IMR-90 (cell line): Measurements from ENCODE around the gene OTOGL. TPM values are rescaled to one million over a fixed set of nuclear protein-coding genes. Genes with fewer than 3 reads are reported as not detected.
A peak's percentile ranks its signal among the peaks of the same experiment; 100 is the strongest.

Source experiments
- ATAC-seq: fragments of 200-7000 bp; cut with Tn5 transposase; 2 replicates; pipeline ENCODE4 v1.9.1; 2020; ENCODE audit warnings: low read depth, mild to moderate bottlenecking, moderate library complexity
- BruUV-seq: library from RNA; stranded (reverse); fragments of 400-500 nt; replicated peaks from 2 replicates; lab custom pipeline; 2021; lab: Mats Ljungman, UMichigan
- CTCF ChIA-PET: fragments of 300-600 bp; formaldehyde crosslinking; extraction: SDS; loops from one replicate; lab custom pipeline; 2021; ENCODE audit warnings: antibody characterized with exemption; lab: Yijun Ruan, JAX
- POLR2A ChIA-PET: fragments of 300-600 bp; sonication (Branson Sonifier 250); formaldehyde crosslinking; loops from one replicate; lab custom pipeline; 2022; ENCODE audit warnings: antibody characterized with exemption; ENCODE audit not compliant: unreplicated experiment; lab: Charles Lee
- DNase-seq: peaks from one replicate; pipeline ENCODE4 v3.0.0; 2013
- H2AFZ ChIP-seq: replicated peaks from 2 replicates; pipeline ENCODE3; 2013; ENCODE audit warnings: low read length, mild to moderate bottlenecking; ENCODE audit not compliant: poor library complexity
- H2AK5ac ChIP-seq: 2 replicates; pipeline ENCODE4 v1.6.1; 2013; ENCODE audit warnings: low read depth, low read length, inconsistent platforms
- H2AK9ac ChIP-seq: replicated peaks from 2 replicates; pipeline ENCODE3; 2013; ENCODE audit warnings: mild to moderate bottlenecking, low read depth, low read length, moderate library complexity; ENCODE audit not compliant: poor library complexity
- H2BK120ac ChIP-seq: 2 replicates; pipeline ENCODE4 v1.6.1; 2013; ENCODE audit warnings: low read depth, low read length, inconsistent platforms
- H2BK15ac ChIP-seq: 3 replicates; pipeline ENCODE4 v1.6.1; 2013; ENCODE audit warnings: low read depth, low read length, inconsistent platforms
- H2BK20ac ChIP-seq: 2 replicates; pipeline ENCODE4 v1.6.1; 2013; ENCODE audit warnings: low read depth, mild to moderate bottlenecking, inconsistent platforms, low read length, moderate library complexity
- H2BK5ac ChIP-seq: 2 replicates; pipeline ENCODE4 v1.6.1; 2013; ENCODE audit warnings: mild to moderate bottlenecking, low read depth, low read length, inconsistent platforms; ENCODE audit not compliant: poor library complexity, severe bottlenecking
- H3K14ac ChIP-seq: replicated peaks from 2 replicates; pipeline ENCODE4 v1.6.1; 2013; ENCODE audit warnings: low read depth, low read length, inconsistent platforms
- H3K18ac ChIP-seq: 2 replicates; pipeline ENCODE4 v1.6.1; 2013; ENCODE audit warnings: low read depth, low read length, control low read depth
- H3K23ac ChIP-seq: 2 replicates; pipeline ENCODE4 v1.6.1; 2013; ENCODE audit warnings: low read depth, low read length, inconsistent platforms
- H3K27ac ChIP-seq: 2 replicates; pipeline ENCODE4 v1.5.1; 2013; ENCODE audit warnings: mild to moderate bottlenecking, control low read depth, low read length; ENCODE audit not compliant: insufficient read depth
- H3K27me3 ChIP-seq: 2 replicates; pipeline ENCODE4 v1.6.1; 2013; ENCODE audit warnings: low read length; ENCODE audit not compliant: control insufficient read depth, insufficient read depth
- H3K36me3 ChIP-seq: 2 replicates; pipeline ENCODE4 v1.6.1; 2013; ENCODE audit warnings: low read length, mixed read lengths; ENCODE audit not compliant: control insufficient read depth, insufficient read depth
- H3K4ac ChIP-seq: 2 replicates; pipeline ENCODE4 v1.6.1; 2013; ENCODE audit warnings: low read depth, low read length, inconsistent platforms
- H3K4me1 ChIP-seq: 2 replicates; pipeline ENCODE4 v1.6.1; 2013; ENCODE audit warnings: low read length, mixed read lengths; ENCODE audit not compliant: control insufficient read depth, insufficient read depth
- H3K4me2 ChIP-seq: 2 replicates; pipeline ENCODE4 v1.6.1; 2013; ENCODE audit warnings: low read depth, mild to moderate bottlenecking, control low read depth, low read length, moderate library complexity
- H3K4me3 ChIP-seq: 2 replicates; pipeline ENCODE4 v1.5.1; 2013; ENCODE audit warnings: low read depth, mild to moderate bottlenecking, control low read depth, low read length, moderate library complexity; ENCODE audit not compliant: insufficient read depth
- H3K56ac ChIP-seq: 2 replicates; pipeline ENCODE4 v1.6.1; 2013; ENCODE audit warnings: low read length, inconsistent platforms; ENCODE audit not compliant: insufficient read depth; ENCODE audit errors: extremely low read depth
- H3K79me1 ChIP-seq, 2 experiments: 2 replicates each; pipeline ENCODE4 v1.6.1; 2013; ENCODE audit warnings: low read length in 2 of 2, inconsistent platforms in 1 of 2, low read depth in 1 of 2
- H3K9ac ChIP-seq: 2 replicates; pipeline ENCODE4 v1.6.1; 2013; ENCODE audit warnings: low read depth, low read length, control low read depth
- H3K9me1 ChIP-seq: 2 replicates; pipeline ENCODE4 v1.6.1; 2013; ENCODE audit warnings: low read length, inconsistent platforms; ENCODE audit not compliant: insufficient read depth
- H3K9me3 ChIP-seq: 2 replicates; pipeline ENCODE4 v1.6.1; 2013; ENCODE audit warnings: low read length; ENCODE audit not compliant: control insufficient read depth, insufficient read depth
- H4K20me1 ChIP-seq: 2 replicates; pipeline ENCODE4 v1.6.1; 2013; ENCODE audit warnings: low read length, inconsistent platforms; ENCODE audit not compliant: insufficient read depth
- H4K5ac ChIP-seq: 2 replicates; pipeline ENCODE4 v1.6.1; 2013; ENCODE audit warnings: mild to moderate bottlenecking, low read depth, low read length, control low read depth
- H4K8ac ChIP-seq, 2 experiments: 2 replicates each; pipeline ENCODE4 v1.6.1; 2013; ENCODE audit warnings: low read depth in 2 of 2, low read length in 2 of 2, control low read depth in 1 of 2, inconsistent platforms in 1 of 2
- H4K91ac ChIP-seq: 2 replicates; pipeline ENCODE4 v1.6.1; 2013; ENCODE audit warnings: low read depth, low read length, inconsistent platforms; ENCODE audit not compliant: insufficient read depth
- BHLHE40 ChIP-seq: fragments of 150-350 bp; IDR thresholded peaks from 2 replicates; pipeline ENCODE4 v1.6.1; 2016; ENCODE audit warnings: mild to moderate bottlenecking, low read depth, low read length
- CEBPB ChIP-seq: IDR thresholded peaks from 2 replicates; pipeline ENCODE4 v1.6.1; 2012; ENCODE audit warnings: low read depth, low read length, improper control_type of control experiment
- CHD1 ChIP-seq: IDR thresholded peaks from 2 replicates; pipeline ENCODE4 v1.6.1; 2012; ENCODE audit warnings: low read depth, low read length, improper control_type of control experiment
- CTCF ChIP-seq: conservative IDR thresholded peaks from 2 replicates; pipeline ENCODE4 v1.5.1; 2012; ENCODE audit warnings: mild to moderate bottlenecking, low read depth, low read length, improper control_type of control experiment
- ELK1 ChIP-seq: fragments of 150-350 bp; IDR thresholded peaks from 2 replicates; pipeline ENCODE4 v1.6.1; 2016; ENCODE audit warnings: low read depth, mild to moderate bottlenecking, low read length, moderate library complexity, borderline replicate concordance
- FOS ChIP-seq: fragments of 150-350 bp; IDR thresholded peaks from 2 replicates; pipeline ENCODE4 v1.6.1; 2016; ENCODE audit warnings: low read depth, low read length
- MAFK ChIP-seq: IDR thresholded peaks from 2 replicates; pipeline ENCODE4 v1.6.1; 2012; ENCODE audit warnings: low read depth, low read length, improper control_type of control experiment
- MAZ ChIP-seq: IDR thresholded peaks from 2 replicates; pipeline ENCODE4 v1.6.1; 2012; ENCODE audit warnings: low read depth, mild to moderate bottlenecking, low read length, improper control_type of control experiment, moderate library complexity, borderline replicate concordance
- MXI1 ChIP-seq: IDR thresholded peaks from 2 replicates; pipeline ENCODE4 v1.6.1; 2012; ENCODE audit warnings: low read depth, mild to moderate bottlenecking, low read length, moderate library complexity, borderline replicate concordance
- NFE2L2 ChIP-seq: fragments of 150-350 bp; IDR thresholded peaks from 2 replicates; pipeline ENCODE4 v1.6.1; 2016; ENCODE audit warnings: low read depth, mild to moderate bottlenecking, low read length
- POLR2A ChIP-seq: IDR thresholded peaks from 2 replicates; pipeline ENCODE4 v1.6.1; 2012; ENCODE audit warnings: mild to moderate bottlenecking, low read depth, low read length
- RAD21 ChIP-seq: IDR thresholded peaks from 2 replicates; pipeline ENCODE4 v1.6.1; 2012; ENCODE audit warnings: low read length, improper control_type of control experiment
- RCOR1 ChIP-seq: IDR thresholded peaks from 2 replicates; pipeline ENCODE4 v1.6.1; 2012; ENCODE audit warnings: mild to moderate bottlenecking, low read length, improper control_type of control experiment; ENCODE audit not compliant: insufficient replicate concordance
- RFX5 ChIP-seq: IDR thresholded peaks from 2 replicates; pipeline ENCODE4 v1.8.0; 2012; ENCODE audit warnings: low read depth, mild to moderate bottlenecking, low read length, moderate library complexity
- SMC3 ChIP-seq: fragments of 150-350 bp; IDR thresholded peaks from 2 replicates; pipeline ENCODE4 v1.6.1; 2016; ENCODE audit warnings: low read depth, mild to moderate bottlenecking, antibody characterized with exemption, low read length, moderate library complexity
- USF2 ChIP-seq: fragments of 150-350 bp; IDR thresholded peaks from 2 replicates; pipeline ENCODE4 v1.6.1; 2017; ENCODE audit warnings: mild to moderate bottlenecking, antibody characterized with exemption, low read length, low read depth
- WGBS, 2 experiments: methylation state at CpG; one replicate each; pipeline versions ENCODE4 v1.1.5 to v1.1.7; 2013; ENCODE audit warnings: missing lambda C conversion rate in 2 of 2; ENCODE audit not compliant: insufficient read length in 1 of 2; ENCODE audit errors: extremely low coverage in 2 of 2; 5-methylcytosine and 5-hydroxymethylcytosine counted together
- dilution Hi-C: fragments of 300-500 bp; cut with HindIII; formaldehyde crosslinking; loops from one replicate; pipeline ENCODE4 v1.14.3; 2018; ENCODE audit warnings: low sequenced_read_pairs; ENCODE audit not compliant: unreplicated experiment
- in situ Hi-C: fragments of 300-500 bp; cut with MboI; formaldehyde crosslinking; loops from 3 replicates; pipeline ENCODE4 v1.14.3; 2019; ENCODE audit warnings: low sequenced_read_pairs, inconsistent platforms, mixed read lengths
- intact Hi-C: fragments of 100-400 bp; cut with micrococcal nuclease; formaldehyde crosslinking; loops from 2 replicates; pipeline ENCODE4 v1.10.0; 2022
- polyA plus RNA-seq, 3 experiments: library from polyadenylated mRNA; depleted of rRNA; stranded (reverse); fragments of >200 nt; gene quantifications; 2 replicates each; pipeline ENCODE4 v1.2.3, GENCODE V29; 2012; ENCODE audit warnings: low replicate concordance in 1 of 3
- total RNA-seq: library from RNA; depleted of rRNA; stranded (reverse); fragments of >200 nt; gene quantifications from 2 replicates; pipeline ENCODE4 v1.2.3, GENCODE V29; 2012

OTOGL gene
- total and polyA plus RNA-seq, 2 of the 4 experiments (the other 2 are of a cell fraction) = 0.10 to 0.18 TPM

- H3K9me1 ChIP-seq = no peaks in the 10 kb centered on the region
- no peaks in the 10 kb centered on the region for H3K9me3 ChIP-seq
- H4K91ac ChIP-seq = no peak overlapping the region
- CTCF ChIA-PET = interaction anchor here (0.6 kb wide), 1 partner anchor 14 kb away, joined by 4 read pairs; no protein-coding TSS in a partner anchor
- no peaks in the 10 kb centered on the region for H4K20me1 ChIP-seq
- H3K14ac ChIP-seq = no peak overlapping the region
- no CpG with 5 or more reads among the region's 3 CpGs for WGBS, 2 experiments
- no peak overlapping the region for H3K4me3 ChIP-seq
- H3K18ac ChIP-seq = no peak overlapping the region
- no peak overlapping the region for H4K8ac ChIP-seq
- in situ Hi-C loops (no loop called here), dilution Hi-C loops (no loop called here), intact Hi-C loops (no loop called here)
- H3K79me1 ChIP-seq = no peaks in the 10 kb centered on the region
- H3K27me3 ChIP-seq = peaks cover 3% of the 10 kb centered on the region; the same call in 1 of the 2 replicates
- ATAC-seq (no peak), DNase-seq (no peak)
- no peak overlapping the region for H3K4ac ChIP-seq
- no peak overlapping the region for H3K9ac ChIP-seq
- no peaks in the 10 kb centered on the region for H3K4me1 ChIP-seq
- no peak overlapping the region for H2BK120ac ChIP-seq
- H2AK9ac ChIP-seq = no peak overlapping the region
- no peak overlapping the region for H2BK5ac ChIP-seq
- H2AK5ac ChIP-seq = no peak overlapping the region
- H3K4me2 ChIP-seq = no peak overlapping the region
- H3K23ac ChIP-seq = no peak overlapping the region
- no peak overlapping the region for H4K5ac ChIP-seq
- POLR2A ChIA-PET = no interaction called here
- no peak overlapping the region for H3K56ac ChIP-seq
- no peak overlapping the region for H2BK15ac ChIP-seq
- no peak for TF ChIP-seq CTCF
- TF ChIP-seq RCOR1 = no peak
- TF ChIP-seq CEBPB = no peak
- no peak for TF ChIP-seq MAZ
- TF ChIP-seq ELK1 = no peak
- no peak for TF ChIP-seq POLR2A
- no peak for TF ChIP-seq FOS
- no peak for TF ChIP-seq USF2
- TF ChIP-seq RFX5 = no peak
- TF ChIP-seq MAFK = no peak
- TF ChIP-seq RAD21 = no peak
- TF ChIP-seq NFE2L2 = no peak
- TF ChIP-seq CHD1 = no peak
- no peak for TF ChIP-seq MXI1
- TF ChIP-seq SMC3 = no peak
- TF ChIP-seq BHLHE40 = no peak
- H2BK20ac ChIP-seq = no peak overlapping the region
- H2AFZ ChIP-seq = peak overlapping the region; percentile 29
- no peaks in the 10 kb centered on the region for H3K36me3 ChIP-seq
- BruUV-seq = no TSS peak
- H3K27ac ChIP-seq = no peak overlapping the region
Observed at GRCh38 chr12:80299976-80300375, 200.6 kb downstream of the OTOGL start.
